GM04503 (cell line): ENCODE measurements around the gene PPME1.
"Not testable (repeated sequence)": the region's sequence is repeated elsewhere in the genome, so short reads cannot be mapped to it uniquely, and the experiment has no call there.

Experiments used
- DNase-seq: peaks from one replicate; pipeline ENCODE4 v3.0.0-alpha.2; 2012; ENCODE audit warnings: low read depth

PPME1 gene

GRCh38 chr11:74170694-74171629, at the start of gene PPME1, which contains the start of gene C2CD3:
Gene PPME1, plus strand, starts transcription at chr11:74171289. Its CDS starts 133 bp downstream, at chr11:74171422.
Gene C2CD3, minus strand, starts transcription at chr11:74171002. Its CDS starts 210 bp downstream, at chr11:74170792.
- peak; percentile 98 for DNase-seq

GRCh38 chr11:74121804-74122203, 49.3 kb upstream of the PPME1 start:
- DNase-seq, result no peak

GRCh38 chr11:74123008-74123448, 48.1 kb upstream of the PPME1 start:
- no peak for DNase-seq

GRCh38 chr11:74129121-74129520, 42.0 kb upstream of the PPME1 start:
- not testable (repeated sequence) for DNase-seq

GRCh38 chr11:74132833-74133232, 38.3 kb upstream of the PPME1 start:
- no peak for DNase-seq

GRCh38 chr11:74133436-74133835, 37.7 kb upstream of the PPME1 start:
- no peak for DNase-seq

GRCh38 chr11:74134661-74135060, 36.4 kb upstream of the PPME1 start:
- no peak for DNase-seq

- DNase-seq, result no peak
Observed at GRCh38 chr11:74135127-74135840, 35.8 kb upstream of the PPME1 start.

GRCh38 chr11:74138021-74138420, 33.1 kb upstream of the PPME1 start:
- DNase-seq, result no peak

GRCh38 chr11:74138572-74138971, 32.5 kb upstream of the PPME1 start:
- DNase-seq, result peak; percentile 91

GRCh38 chr11:74139151-74139918, 31.8 kb upstream of the PPME1 start:
- DNase-seq, result no peak

GRCh38 chr11:74139919-74140431, 31.1 kb upstream of the PPME1 start:
- not testable (repeated sequence) for DNase-seq

GRCh38 chr11:74141241-74141695, 29.8 kb upstream of the PPME1 start:
- DNase-seq, result peak; percentile 42

- no peak for DNase-seq
Observed at GRCh38 chr11:74141908-74142307, 29.2 kb upstream of the PPME1 start.

- no peak for DNase-seq
Observed at GRCh38 chr11:74142624-74143023, 28.5 kb upstream of the PPME1 start.

GRCh38 chr11:74144592-74144991, 26.5 kb upstream of the PPME1 start:
- DNase-seq, result no peak

GRCh38 chr11:74147199-74147929, 23.7 kb upstream of the PPME1 start:
- no peak for DNase-seq

GRCh38 chr11:74153224-74153623, 17.9 kb upstream of the PPME1 start:
- no peak for DNase-seq

GRCh38 chr11:74154620-74155281, 16.3 kb upstream of the PPME1 start:
- no peak for DNase-seq

- DNase-seq, result no peak
Observed at GRCh38 chr11:74157169-74157568, 13.9 kb upstream of the PPME1 start.

- no peak for DNase-seq
Observed at GRCh38 chr11:74159642-74160041, 11.4 kb upstream of the PPME1 start.
